WTC11 (cell line): ENCODE results near the gene OSBP2. TPM values are rescaled to one million over a fixed set of nuclear protein-coding genes. Genes with fewer than 3 reads are reported as not detected.

Experiments
- ATAC-seq: fragments of 200-7000 bp; cut with Tn5 transposase; 2 replicates; pipeline ENCODE4 v1.10.0; 2021; ENCODE audit warnings: mild to moderate bottlenecking, moderate library complexity
- CTCF ChIA-PET: fragments of 300-600 bp; sonication (Branson Sonifier 250); formaldehyde crosslinking; loops from one replicate; lab custom pipeline; 2021; ENCODE audit warnings: antibody characterized with exemption; lab: Charles Lee
- POLR2A ChIA-PET: fragments of 350-600 bp; sonication (Branson Sonifier 250); formaldehyde crosslinking; loops from one replicate; lab custom pipeline; 2021; ENCODE audit warnings: antibody characterized with exemption; lab: Charles Lee
- DNase-seq: peaks from one replicate; pipeline ENCODE4 v3.0.0; 2021; ENCODE audit warnings: low spot score
- H3K27ac Mint-ChIP-seq: 2 replicates; pipeline ENCODE4 v1.8.0; 2021; ENCODE audit warnings: mixed read lengths
- H3K27me3 Mint-ChIP-seq: 2 replicates; pipeline ENCODE4 v1.8.0; 2021; ENCODE audit warnings: low read depth, mild to moderate bottlenecking, moderate library complexity, mixed read lengths
- H3K36me3 Mint-ChIP-seq: 2 replicates; pipeline ENCODE4 v1.8.0; 2021; ENCODE audit warnings: mixed read lengths
- H3K4me1 Mint-ChIP-seq: 2 replicates; pipeline ENCODE4 v1.8.0; 2022; ENCODE audit warnings: mixed read lengths
- H3K4me3 Mint-ChIP-seq: 2 replicates; pipeline ENCODE4 v1.8.0; 2021; ENCODE audit warnings: mild to moderate bottlenecking, moderate library complexity, mixed read lengths
- H3K9me3 Mint-ChIP-seq: 2 replicates; pipeline ENCODE4 v1.8.0; 2021; ENCODE audit warnings: mixed read lengths
- ESRRA ChIP-seq: sonication (generic); formaldehyde crosslinking; IDR thresholded peaks from 2 replicates; pipeline ENCODE4 v1.8.1; 2022; ENCODE audit warnings: mild to moderate bottlenecking, missing genetic modification reagents, borderline replicate concordance
- RORB ChIP-seq: fragments of 250-450 bp; sonication (Bioruptor Pico); IDR thresholded peaks from 2 replicates; pipeline ENCODE4 v1.9.0; 2021; ENCODE audit warnings: mild to moderate bottlenecking
- SP1 ChIP-seq: sonication (generic); formaldehyde crosslinking; conservative IDR thresholded peaks from 2 replicates; pipeline ENCODE4 v1.8.1; 2022; ENCODE audit warnings: missing genetic modification reagents
- ZNF416 ChIP-seq: fragments of 250-450 bp; sonication (Bioruptor Pico); IDR thresholded peaks from 2 replicates; pipeline ENCODE4 v1.9.0; 2021; ENCODE audit warnings: mild to moderate bottlenecking, inconsistent platforms
- ZNF671 ChIP-seq: fragments of 250-450 bp; sonication (Bioruptor Pico); IDR thresholded peaks from 2 replicates; pipeline ENCODE4 v1.8.0; 2021; ENCODE audit warnings: mild to moderate bottlenecking
- total RNA-seq: library from RNA; stranded (reverse); gene quantifications from 3 replicates; pipeline ENCODE4 v1.2.3, GENCODE V29; 2021
- TF ChIP-seq, protein P1 (sequence below): sonication (generic); formaldehyde crosslinking; conservative IDR thresholded peaks from 2 replicates; pipeline ENCODE4 v1.8.1; 2023; ENCODE audit warnings: mild to moderate bottlenecking, low read depth, missing genetic modification reagents, moderate library complexity
- TF ChIP-seq, protein P2 (sequence below): sonication (generic); formaldehyde crosslinking; IDR thresholded peaks from 2 replicates; pipeline ENCODE4 v1.8.1; 2023; ENCODE audit warnings: mild to moderate bottlenecking, missing genetic modification reagents
- TF ChIP-seq, protein P3 (sequence below): sonication (generic); formaldehyde crosslinking; IDR thresholded peaks from 2 replicates; pipeline ENCODE4 v1.8.0; 2022; ENCODE audit warnings: mild to moderate bottlenecking, missing genetic modification reagents
- TF ChIP-seq, protein P4 (sequence below): sonication (generic); formaldehyde crosslinking; IDR thresholded peaks from 2 replicates; pipeline ENCODE4 v1.8.1; 2023; ENCODE audit warnings: mild to moderate bottlenecking, missing genetic modification reagents, borderline replicate concordance
- TF ChIP-seq, protein P5 (sequence below): fragments of 200-600 bp; IDR thresholded peaks from 2 replicates; pipeline ENCODE4 v1.8.0; 2022; ENCODE audit warnings: antibody characterized with exemption
- TF ChIP-seq, protein P6 (sequence below): fragments of 250-450 bp; sonication (Bioruptor Pico); IDR thresholded peaks from 2 replicates; pipeline ENCODE4 v1.9.0; 2021; ENCODE audit warnings: mild to moderate bottlenecking, borderline replicate concordance

The OSBP2 gene
- total RNA-seq, 1 experiment from 2014 or later: 4.1 TPM

DNA sequence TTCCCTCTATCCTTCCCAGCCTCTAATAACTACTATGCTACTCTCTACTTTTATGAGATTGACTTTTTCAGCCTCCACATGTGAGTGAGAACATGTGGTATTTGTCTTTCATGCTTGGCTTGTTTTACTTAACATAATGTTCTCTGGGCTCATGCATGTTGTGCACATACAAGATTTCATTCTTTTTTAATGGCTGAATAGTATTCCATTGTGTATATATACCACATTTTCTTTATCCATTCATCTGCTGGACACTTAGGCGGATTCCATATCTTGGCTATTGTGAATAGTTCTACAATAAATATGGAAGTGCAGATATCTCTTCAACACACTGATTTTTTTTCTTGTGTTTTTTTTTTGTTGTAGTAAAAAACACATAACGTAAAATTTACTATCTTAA is 19.4 kb downstream of the OSBP2 start (continued):
- TF ChIP-seq, protein P1, sequence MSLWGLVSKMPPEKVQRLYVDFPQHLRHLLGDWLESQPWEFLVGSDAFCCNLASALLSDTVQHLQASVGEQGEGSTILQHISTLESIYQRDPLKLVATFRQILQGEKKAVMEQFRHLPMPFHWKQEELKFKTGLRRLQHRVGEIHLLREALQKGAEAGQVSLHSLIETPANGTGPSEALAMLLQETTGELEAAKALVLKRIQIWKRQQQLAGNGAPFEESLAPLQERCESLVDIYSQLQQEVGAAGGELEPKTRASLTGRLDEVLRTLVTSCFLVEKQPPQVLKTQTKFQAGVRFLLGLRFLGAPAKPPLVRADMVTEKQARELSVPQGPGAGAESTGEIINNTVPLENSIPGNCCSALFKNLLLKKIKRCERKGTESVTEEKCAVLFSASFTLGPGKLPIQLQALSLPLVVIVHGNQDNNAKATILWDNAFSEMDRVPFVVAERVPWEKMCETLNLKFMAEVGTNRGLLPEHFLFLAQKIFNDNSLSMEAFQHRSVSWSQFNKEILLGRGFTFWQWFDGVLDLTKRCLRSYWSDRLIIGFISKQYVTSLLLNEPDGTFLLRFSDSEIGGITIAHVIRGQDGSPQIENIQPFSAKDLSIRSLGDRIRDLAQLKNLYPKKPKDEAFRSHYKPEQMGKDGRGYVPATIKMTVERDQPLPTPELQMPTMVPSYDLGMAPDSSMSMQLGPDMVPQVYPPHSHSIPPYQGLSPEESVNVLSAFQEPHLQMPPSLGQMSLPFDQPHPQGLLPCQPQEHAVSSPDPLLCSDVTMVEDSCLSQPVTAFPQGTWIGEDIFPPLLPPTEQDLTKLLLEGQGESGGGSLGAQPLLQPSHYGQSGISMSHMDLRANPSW: no peak
- TF ChIP-seq, protein P2, sequence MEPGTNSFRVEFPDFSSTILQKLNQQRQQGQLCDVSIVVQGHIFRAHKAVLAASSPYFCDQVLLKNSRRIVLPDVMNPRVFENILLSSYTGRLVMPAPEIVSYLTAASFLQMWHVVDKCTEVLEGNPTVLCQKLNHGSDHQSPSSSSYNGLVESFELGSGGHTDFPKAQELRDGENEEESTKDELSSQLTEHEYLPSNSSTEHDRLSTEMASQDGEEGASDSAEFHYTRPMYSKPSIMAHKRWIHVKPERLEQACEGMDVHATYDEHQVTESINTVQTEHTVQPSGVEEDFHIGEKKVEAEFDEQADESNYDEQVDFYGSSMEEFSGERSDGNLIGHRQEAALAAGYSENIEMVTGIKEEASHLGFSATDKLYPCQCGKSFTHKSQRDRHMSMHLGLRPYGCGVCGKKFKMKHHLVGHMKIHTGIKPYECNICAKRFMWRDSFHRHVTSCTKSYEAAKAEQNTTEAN: no peak

DNA sequence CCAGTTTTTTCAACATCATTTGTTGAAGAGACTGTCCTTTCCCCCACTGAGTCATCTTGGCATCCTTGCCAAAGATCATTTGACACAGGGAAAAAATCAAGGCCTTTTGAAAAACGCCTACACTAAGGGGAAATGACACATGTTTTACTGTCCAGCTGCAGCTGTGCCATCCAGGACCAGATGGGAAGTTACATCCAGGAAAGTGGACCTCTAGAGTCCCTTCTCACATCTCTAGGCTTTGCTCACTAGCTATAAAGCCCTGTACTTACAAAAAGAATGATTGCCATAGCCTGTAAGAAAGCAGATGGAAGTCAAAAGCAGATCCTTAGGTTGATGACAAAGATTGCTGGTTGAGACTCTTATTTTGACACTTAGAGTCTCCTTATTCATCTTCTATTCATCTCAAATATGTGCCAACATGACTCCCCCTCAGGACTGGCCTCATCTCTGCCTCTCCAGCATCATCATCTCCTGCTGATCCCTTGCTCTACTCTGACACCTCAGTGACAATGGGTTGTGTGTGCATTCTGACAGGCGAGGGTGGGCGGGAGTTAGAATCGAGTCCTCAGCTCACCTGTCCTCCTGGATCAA is 22.8 kb downstream of the OSBP2 start:
- ChIA-PET POLR2A (no interaction called here), CTCF (interaction anchor here (0.6 kb wide), 1 partner anchor 46 kb away, joined by 3 read pairs; no protein-coding TSS in a partner anchor)
- Mint-ChIP-seq H3K9me3 (peaks cover 5% of the 10 kb centered on the region), H3K4me1 (no peaks in the 10 kb centered on the region), H3K27ac (no peak overlapping the region; the same call in 1 of the 2 replicates), H3K4me3 (no peak overlapping the region), H3K27me3 (no peaks in the 10 kb centered on the region), H3K36me3 (no peaks in the 10 kb centered on the region)
- TF ChIP-seq RORB (CRISPR knock-in tag) (no peak), ZNF671 (CRISPR knock-in tag) (no peak), ZNF416 (CRISPR knock-in tag) (no peak), ESRRA (CRISPR knock-in tag) (no peak), SP1 (no peak)
- TF ChIP-seq, protein P3, sequence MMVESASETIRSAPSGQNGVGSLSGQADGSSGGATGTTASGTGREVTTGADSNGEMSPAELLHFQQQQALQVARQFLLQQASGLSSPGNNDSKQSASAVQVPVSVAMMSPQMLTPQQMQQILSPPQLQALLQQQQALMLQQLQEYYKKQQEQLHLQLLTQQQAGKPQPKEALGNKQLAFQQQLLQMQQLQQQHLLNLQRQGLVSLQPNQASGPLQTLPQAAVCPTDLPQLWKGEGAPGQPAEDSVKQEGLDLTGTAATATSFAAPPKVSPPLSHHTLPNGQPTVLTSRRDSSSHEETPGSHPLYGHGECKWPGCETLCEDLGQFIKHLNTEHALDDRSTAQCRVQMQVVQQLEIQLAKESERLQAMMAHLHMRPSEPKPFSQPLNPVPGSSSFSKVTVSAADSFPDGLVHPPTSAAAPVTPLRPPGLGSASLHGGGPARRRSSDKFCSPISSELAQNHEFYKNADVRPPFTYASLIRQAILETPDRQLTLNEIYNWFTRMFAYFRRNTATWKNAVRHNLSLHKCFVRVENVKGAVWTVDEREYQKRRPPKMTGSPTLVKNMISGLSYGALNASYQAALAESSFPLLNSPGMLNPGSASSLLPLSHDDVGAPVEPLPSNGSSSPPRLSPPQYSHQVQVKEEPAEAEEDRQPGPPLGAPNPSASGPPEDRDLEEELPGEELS (CRISPR knock-in tag): no peak
- TF ChIP-seq, protein P4, sequence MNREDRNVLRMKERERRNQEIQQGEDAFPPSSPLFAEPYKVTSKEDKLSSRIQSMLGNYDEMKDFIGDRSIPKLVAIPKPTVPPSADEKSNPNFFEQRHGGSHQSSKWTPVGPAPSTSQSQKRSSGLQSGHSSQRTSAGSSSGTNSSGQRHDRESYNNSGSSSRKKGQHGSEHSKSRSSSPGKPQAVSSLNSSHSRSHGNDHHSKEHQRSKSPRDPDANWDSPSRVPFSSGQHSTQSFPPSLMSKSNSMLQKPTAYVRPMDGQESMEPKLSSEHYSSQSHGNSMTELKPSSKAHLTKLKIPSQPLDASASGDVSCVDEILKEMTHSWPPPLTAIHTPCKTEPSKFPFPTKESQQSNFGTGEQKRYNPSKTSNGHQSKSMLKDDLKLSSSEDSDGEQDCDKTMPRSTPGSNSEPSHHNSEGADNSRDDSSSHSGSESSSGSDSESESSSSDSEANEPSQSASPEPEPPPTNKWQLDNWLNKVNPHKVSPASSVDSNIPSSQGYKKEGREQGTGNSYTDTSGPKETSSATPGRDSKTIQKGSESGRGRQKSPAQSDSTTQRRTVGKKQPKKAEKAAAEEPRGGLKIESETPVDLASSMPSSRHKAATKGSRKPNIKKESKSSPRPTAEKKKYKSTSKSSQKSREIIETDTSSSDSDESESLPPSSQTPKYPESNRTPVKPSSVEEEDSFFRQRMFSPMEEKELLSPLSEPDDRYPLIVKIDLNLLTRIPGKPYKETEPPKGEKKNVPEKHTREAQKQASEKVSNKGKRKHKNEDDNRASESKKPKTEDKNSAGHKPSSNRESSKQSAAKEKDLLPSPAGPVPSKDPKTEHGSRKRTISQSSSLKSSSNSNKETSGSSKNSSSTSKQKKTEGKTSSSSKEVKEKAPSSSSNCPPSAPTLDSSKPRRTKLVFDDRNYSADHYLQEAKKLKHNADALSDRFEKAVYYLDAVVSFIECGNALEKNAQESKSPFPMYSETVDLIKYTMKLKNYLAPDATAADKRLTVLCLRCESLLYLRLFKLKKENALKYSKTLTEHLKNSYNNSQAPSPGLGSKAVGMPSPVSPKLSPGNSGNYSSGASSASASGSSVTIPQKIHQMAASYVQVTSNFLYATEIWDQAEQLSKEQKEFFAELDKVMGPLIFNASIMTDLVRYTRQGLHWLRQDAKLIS: no peak
- TF ChIP-seq, protein P5, sequence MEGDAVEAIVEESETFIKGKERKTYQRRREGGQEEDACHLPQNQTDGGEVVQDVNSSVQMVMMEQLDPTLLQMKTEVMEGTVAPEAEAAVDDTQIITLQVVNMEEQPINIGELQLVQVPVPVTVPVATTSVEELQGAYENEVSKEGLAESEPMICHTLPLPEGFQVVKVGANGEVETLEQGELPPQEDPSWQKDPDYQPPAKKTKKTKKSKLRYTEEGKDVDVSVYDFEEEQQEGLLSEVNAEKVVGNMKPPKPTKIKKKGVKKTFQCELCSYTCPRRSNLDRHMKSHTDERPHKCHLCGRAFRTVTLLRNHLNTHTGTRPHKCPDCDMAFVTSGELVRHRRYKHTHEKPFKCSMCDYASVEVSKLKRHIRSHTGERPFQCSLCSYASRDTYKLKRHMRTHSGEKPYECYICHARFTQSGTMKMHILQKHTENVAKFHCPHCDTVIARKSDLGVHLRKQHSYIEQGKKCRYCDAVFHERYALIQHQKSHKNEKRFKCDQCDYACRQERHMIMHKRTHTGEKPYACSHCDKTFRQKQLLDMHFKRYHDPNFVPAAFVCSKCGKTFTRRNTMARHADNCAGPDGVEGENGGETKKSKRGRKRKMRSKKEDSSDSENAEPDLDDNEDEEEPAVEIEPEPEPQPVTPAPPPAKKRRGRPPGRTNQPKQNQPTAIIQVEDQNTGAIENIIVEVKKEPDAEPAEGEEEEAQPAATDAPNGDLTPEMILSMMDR: no peak
- TF ChIP-seq, protein P6, sequence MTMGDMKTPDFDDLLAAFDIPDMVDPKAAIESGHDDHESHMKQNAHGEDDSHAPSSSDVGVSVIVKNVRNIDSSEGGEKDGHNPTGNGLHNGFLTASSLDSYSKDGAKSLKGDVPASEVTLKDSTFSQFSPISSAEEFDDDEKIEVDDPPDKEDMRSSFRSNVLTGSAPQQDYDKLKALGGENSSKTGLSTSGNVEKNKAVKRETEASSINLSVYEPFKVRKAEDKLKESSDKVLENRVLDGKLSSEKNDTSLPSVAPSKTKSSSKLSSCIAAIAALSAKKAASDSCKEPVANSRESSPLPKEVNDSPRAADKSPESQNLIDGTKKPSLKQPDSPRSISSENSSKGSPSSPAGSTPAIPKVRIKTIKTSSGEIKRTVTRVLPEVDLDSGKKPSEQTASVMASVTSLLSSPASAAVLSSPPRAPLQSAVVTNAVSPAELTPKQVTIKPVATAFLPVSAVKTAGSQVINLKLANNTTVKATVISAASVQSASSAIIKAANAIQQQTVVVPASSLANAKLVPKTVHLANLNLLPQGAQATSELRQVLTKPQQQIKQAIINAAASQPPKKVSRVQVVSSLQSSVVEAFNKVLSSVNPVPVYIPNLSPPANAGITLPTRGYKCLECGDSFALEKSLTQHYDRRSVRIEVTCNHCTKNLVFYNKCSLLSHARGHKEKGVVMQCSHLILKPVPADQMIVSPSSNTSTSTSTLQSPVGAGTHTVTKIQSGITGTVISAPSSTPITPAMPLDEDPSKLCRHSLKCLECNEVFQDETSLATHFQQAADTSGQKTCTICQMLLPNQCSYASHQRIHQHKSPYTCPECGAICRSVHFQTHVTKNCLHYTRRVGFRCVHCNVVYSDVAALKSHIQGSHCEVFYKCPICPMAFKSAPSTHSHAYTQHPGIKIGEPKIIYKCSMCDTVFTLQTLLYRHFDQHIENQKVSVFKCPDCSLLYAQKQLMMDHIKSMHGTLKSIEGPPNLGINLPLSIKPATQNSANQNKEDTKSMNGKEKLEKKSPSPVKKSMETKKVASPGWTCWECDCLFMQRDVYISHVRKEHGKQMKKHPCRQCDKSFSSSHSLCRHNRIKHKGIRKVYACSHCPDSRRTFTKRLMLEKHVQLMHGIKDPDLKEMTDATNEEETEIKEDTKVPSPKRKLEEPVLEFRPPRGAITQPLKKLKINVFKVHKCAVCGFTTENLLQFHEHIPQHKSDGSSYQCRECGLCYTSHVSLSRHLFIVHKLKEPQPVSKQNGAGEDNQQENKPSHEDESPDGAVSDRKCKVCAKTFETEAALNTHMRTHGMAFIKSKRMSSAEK: no peak
- TF ChIP-seq, all 79 proteins: peak for 0
- no peak for DNase-seq
- no peak for ATAC-seq
